Panc1 (cell line): ENCODE measurements around the gene SPACA6. TPM values are rescaled to one million over a fixed set of nuclear protein-coding genes. Genes with fewer than 3 reads are reported as not detected.

ENCODE experiments used
- ATAC-seq: fragments of 200-7000 bp; cut with Tn5 transposase; 2 replicates; pipeline ENCODE4 v1.9.1; 2020; ENCODE audit warnings: mild to moderate bottlenecking, moderate library complexity
- BruUV-seq: library from RNA; stranded (reverse); fragments of 400-500 nt; replicated peaks from 2 replicates; lab custom pipeline; 2021; lab: Mats Ljungman, UMichigan
- CTCF ChIA-PET: fragments of 300-600 bp; sonication (Branson Sonifier 250); formaldehyde crosslinking; loops from one replicate; lab custom pipeline; 2022; ENCODE audit warnings: antibody characterized with exemption; lab: Charles Lee
- POLR2A ChIA-PET: fragments of 300-600 bp; sonication (Branson Sonifier 250); formaldehyde crosslinking; loops from one replicate; lab custom pipeline; 2022; ENCODE audit warnings: antibody characterized with exemption; lab: Charles Lee
- DNase-seq: peaks from one replicate; pipeline ENCODE4 v3.0.0-alpha.2; 2010; ENCODE audit warnings: low read depth, low spot score
- H3K27ac ChIP-seq: 2 replicates; pipeline ENCODE4 v1.5.1; 2011; ENCODE audit warnings: mild to moderate bottlenecking, low read length, inconsistent platforms
- H3K27me3 ChIP-seq: fragments of 200-500 bp; sonication (Bioruptor generic); 2 replicates; pipeline ENCODE4 v1.6.0; 2014; ENCODE audit warnings: low read length, inconsistent platforms; ENCODE audit not compliant: control insufficient read depth, insufficient read depth
- H3K36me3 ChIP-seq: fragments of 200-500 bp; sonication (Bioruptor generic); 2 replicates; pipeline ENCODE4 v1.5.1; 2014; ENCODE audit warnings: inconsistent platforms, mild to moderate bottlenecking, low read length, moderate library complexity; ENCODE audit not compliant: control insufficient read depth, insufficient read depth
- H3K4me1 ChIP-seq: 2 replicates; pipeline ENCODE4 v1.5.1; 2011; ENCODE audit warnings: inconsistent platforms, mild to moderate bottlenecking, low read length, moderate library complexity; ENCODE audit not compliant: control insufficient read depth, insufficient read depth
- H3K4me3 ChIP-seq, 2 experiments: 2 replicates each; pipeline ENCODE4 v1.5.1; 2011 to 2012; ENCODE audit warnings: low read depth in 2 of 2, low read length in 2 of 2, mild to moderate bottlenecking in 2 of 2, inconsistent platforms in 1 of 2, moderate library complexity in 1 of 2
- H3K9me3 ChIP-seq: fragments of 200-500 bp; sonication (Bioruptor generic); 2 replicates; pipeline ENCODE4 v1.5.1; 2014; ENCODE audit warnings: low read depth, mild to moderate bottlenecking, inconsistent platforms, low read length, moderate library complexity; ENCODE audit not compliant: control insufficient read depth, insufficient read depth
- POLR2AphosphoS5 ChIP-seq: IDR thresholded peaks from 2 replicates; pipeline ENCODE4 v1.6.1; 2012; ENCODE audit warnings: mild to moderate bottlenecking, low read depth, low read length, moderate library complexity
- SIN3A ChIP-seq: IDR thresholded peaks from 2 replicates; pipeline ENCODE4 v1.6.1; 2012; ENCODE audit warnings: low read depth, mild to moderate bottlenecking, low read length, moderate library complexity, borderline replicate concordance; ENCODE audit not compliant: insufficient read depth
- TCF7L2 ChIP-seq: IDR thresholded peaks from 2 replicates; pipeline ENCODE4 v1.6.1; 2011; ENCODE audit warnings: mild to moderate bottlenecking, low read depth, low read length, inconsistent platforms
- in situ Hi-C: cut with HindIII; loops from 2 replicates; pipeline ENCODE4 v1.10.0; 2016; ENCODE audit warnings: low sequenced_read_pairs, low pct_unique_long_range_greater_than_20kb
- intact Hi-C: fragments of 100-400 bp; cut with micrococcal nuclease; formaldehyde crosslinking; loops from one replicate; pipeline ENCODE4 v1.10.0; 2022; ENCODE audit not compliant: unreplicated experiment
- total RNA-seq: library from RNA; stranded (reverse); gene quantifications from one replicate; pipeline ENCODE4 v1.2.1, GENCODE V29; 2021; ENCODE audit not compliant: unreplicated experiment
- TF ChIP-seq, protein P1 (sequence below), 2 experiments: IDR thresholded peaks; 2 replicates each; pipeline ENCODE4 v1.6.1; 2011 to 2012; ENCODE audit warnings: low read depth in 2 of 2, control low read depth in 1 of 2, low read length in 1 of 2, mild to moderate bottlenecking in 1 of 2, moderate library complexity in 1 of 2; ENCODE audit not compliant: insufficient read depth in 1 of 2
- TF ChIP-seq, protein P2 (sequence below): fragments of 450-650 bp; IDR thresholded peaks from 2 replicates; pipeline ENCODE4 v1.5.1; 2017; ENCODE audit warnings: mild to moderate bottlenecking

SPACA6 gene
- total RNA-seq, 1 experiment from 2014 or later, result 14.3 TPM

GRCh38 chr19:51716925-51717324 lies 23.8 kb downstream of the SPACA6 start:
- CTCF ChIA-PET, result no interaction called here
- H3K9me3 ChIP-seq, result no peaks in the 10 kb centered on the region
- no TSS peak for BruUV-seq
- in situ Hi-C loops (no loop called here), intact Hi-C loops (no loop called here)
- H3K4me1 ChIP-seq, result no peaks in the 10 kb centered on the region
- POLR2A ChIA-PET, result no interaction called here
- H3K4me3 ChIP-seq, result no peak overlapping the region
- H3K27ac ChIP-seq, result no peak overlapping the region
- H3K27me3 ChIP-seq, result no peaks in the 10 kb centered on the region; the same call in 1 of the 2 replicates
- TF ChIP-seq SIN3A, result no peak
- TF ChIP-seq POLR2AphosphoS5, result no peak
- TF ChIP-seq, protein P1, sequence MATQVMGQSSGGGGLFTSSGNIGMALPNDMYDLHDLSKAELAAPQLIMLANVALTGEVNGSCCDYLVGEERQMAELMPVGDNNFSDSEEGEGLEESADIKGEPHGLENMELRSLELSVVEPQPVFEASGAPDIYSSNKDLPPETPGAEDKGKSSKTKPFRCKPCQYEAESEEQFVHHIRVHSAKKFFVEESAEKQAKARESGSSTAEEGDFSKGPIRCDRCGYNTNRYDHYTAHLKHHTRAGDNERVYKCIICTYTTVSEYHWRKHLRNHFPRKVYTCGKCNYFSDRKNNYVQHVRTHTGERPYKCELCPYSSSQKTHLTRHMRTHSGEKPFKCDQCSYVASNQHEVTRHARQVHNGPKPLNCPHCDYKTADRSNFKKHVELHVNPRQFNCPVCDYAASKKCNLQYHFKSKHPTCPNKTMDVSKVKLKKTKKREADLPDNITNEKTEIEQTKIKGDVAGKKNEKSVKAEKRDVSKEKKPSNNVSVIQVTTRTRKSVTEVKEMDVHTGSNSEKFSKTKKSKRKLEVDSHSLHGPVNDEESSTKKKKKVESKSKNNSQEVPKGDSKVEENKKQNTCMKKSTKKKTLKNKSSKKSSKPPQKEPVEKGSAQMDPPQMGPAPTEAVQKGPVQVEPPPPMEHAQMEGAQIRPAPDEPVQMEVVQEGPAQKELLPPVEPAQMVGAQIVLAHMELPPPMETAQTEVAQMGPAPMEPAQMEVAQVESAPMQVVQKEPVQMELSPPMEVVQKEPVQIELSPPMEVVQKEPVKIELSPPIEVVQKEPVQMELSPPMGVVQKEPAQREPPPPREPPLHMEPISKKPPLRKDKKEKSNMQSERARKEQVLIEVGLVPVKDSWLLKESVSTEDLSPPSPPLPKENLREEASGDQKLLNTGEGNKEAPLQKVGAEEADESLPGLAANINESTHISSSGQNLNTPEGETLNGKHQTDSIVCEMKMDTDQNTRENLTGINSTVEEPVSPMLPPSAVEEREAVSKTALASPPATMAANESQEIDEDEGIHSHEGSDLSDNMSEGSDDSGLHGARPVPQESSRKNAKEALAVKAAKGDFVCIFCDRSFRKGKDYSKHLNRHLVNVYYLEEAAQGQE (IDR thresholded peaks at IDR 0.05; ENCODE audit: insufficient read depth in 1 of 2, low read depth in 2 of 2, low read length in 1 of 2), result no peak
- TF ChIP-seq, protein P2, sequence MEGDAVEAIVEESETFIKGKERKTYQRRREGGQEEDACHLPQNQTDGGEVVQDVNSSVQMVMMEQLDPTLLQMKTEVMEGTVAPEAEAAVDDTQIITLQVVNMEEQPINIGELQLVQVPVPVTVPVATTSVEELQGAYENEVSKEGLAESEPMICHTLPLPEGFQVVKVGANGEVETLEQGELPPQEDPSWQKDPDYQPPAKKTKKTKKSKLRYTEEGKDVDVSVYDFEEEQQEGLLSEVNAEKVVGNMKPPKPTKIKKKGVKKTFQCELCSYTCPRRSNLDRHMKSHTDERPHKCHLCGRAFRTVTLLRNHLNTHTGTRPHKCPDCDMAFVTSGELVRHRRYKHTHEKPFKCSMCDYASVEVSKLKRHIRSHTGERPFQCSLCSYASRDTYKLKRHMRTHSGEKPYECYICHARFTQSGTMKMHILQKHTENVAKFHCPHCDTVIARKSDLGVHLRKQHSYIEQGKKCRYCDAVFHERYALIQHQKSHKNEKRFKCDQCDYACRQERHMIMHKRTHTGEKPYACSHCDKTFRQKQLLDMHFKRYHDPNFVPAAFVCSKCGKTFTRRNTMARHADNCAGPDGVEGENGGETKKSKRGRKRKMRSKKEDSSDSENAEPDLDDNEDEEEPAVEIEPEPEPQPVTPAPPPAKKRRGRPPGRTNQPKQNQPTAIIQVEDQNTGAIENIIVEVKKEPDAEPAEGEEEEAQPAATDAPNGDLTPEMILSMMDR, result no peak
- TF ChIP-seq TCF7L2, result no peak
- ATAC-seq (no peak), DNase-seq (no peak)
- H3K36me3 ChIP-seq, result no peaks in the 10 kb centered on the region

GRCh38 chr19:51719251-51719988 lies 26.3 kb downstream of the SPACA6 start:
- ATAC-seq, result no peak

More at GRCh38 chr19:51719251-51719988, 26.3 kb downstream of the SPACA6 start:
- TF ChIP-seq, protein P1 (IDR thresholded peaks at IDR 0.05; ENCODE audit: insufficient read depth in 1 of 2, low read depth in 2 of 2, low read length in 1 of 2), result no peak
- TF ChIP-seq POLR2AphosphoS5 (no peak), TCF7L2 (no peak), SIN3A (no peak)
- TF ChIP-seq, protein P2, result no peak
- in situ Hi-C loops (no loop called here), intact Hi-C loops (no loop called here)
- ChIA-PET CTCF (no interaction called here), POLR2A (no interaction called here)
- Histone ChIP-seq H3K27me3 (no peaks in the 10 kb centered on the region; the same call in 1 of the 2 replicates), H3K27ac (no peak overlapping the region), H3K9me3 (no peaks in the 10 kb centered on the region), H3K4me3 (no peak overlapping the region), H3K36me3 (no peaks in the 10 kb centered on the region), H3K4me1 (no peaks in the 10 kb centered on the region)
- no TSS peak for BruUV-seq
- DNase-seq, result no peak
